Medulla oblongata (tissue), 1 donor: ENCODE data around the gene EDC3.
A peak's percentile ranks its signal among the peaks of the same experiment; 100 is the strongest.
"Not testable (repeated sequence)": the region's sequence is repeated elsewhere in the genome, so short reads cannot be mapped to it uniquely, and the experiment has no call there.

Source experiments
- DNase-seq: peaks from one replicate; pipeline ENCODE4 v3.0.0-alpha.2; 2015; ENCODE audit errors: extremely low spot score

The EDC3 gene

GRCh38 chr15:74695597-74696397 lies at the start of gene EDC3:
EDC3 (minus strand) TSS chr15:74696024; CDS start chr15:74675124, 20,900 bp downstream.
- DNase-seq, result peak; percentile 92

GRCh38 chr15:74742422-74742821 lies 46.6 kb upstream of the EDC3 start:
- DNase-seq, result no peak

GRCh38 chr15:74738239-74738638 lies 42.4 kb upstream of the EDC3 start:
- DNase-seq, result not testable (repeated sequence)

GRCh38 chr15:74735305-74735704 lies 39.5 kb upstream of the EDC3 start:
- DNase-seq, result no peak

GRCh38 chr15:74733269-74733668 lies 37.4 kb upstream of the EDC3 start:
- no peak for DNase-seq

- DNase-seq, result no peak
Measured at GRCh38 chr15:74732846-74733245, 37.0 kb upstream of the EDC3 start.

GRCh38 chr15:74730619-74731316 lies 34.9 kb upstream of the EDC3 start:
- DNase-seq, result no peak

- not testable (repeated sequence) for DNase-seq
Measured at GRCh38 chr15:74729372-74729771, 33.5 kb upstream of the EDC3 start.

- DNase-seq, result not testable (repeated sequence)
Measured at GRCh38 chr15:74728699-74729098, 32.9 kb upstream of the EDC3 start.

GRCh38 chr15:74727727-74728126 lies 31.9 kb upstream of the EDC3 start:
- no peak for DNase-seq

- DNase-seq, result no peak
Measured at GRCh38 chr15:74726774-74727164, 30.9 kb upstream of the EDC3 start.

GRCh38 chr15:74725845-74726773 lies 30.3 kb upstream of the EDC3 start:
- DNase-seq, result no peak

- DNase-seq, result no peak
Measured at GRCh38 chr15:74725225-74725774, 29.5 kb upstream of the EDC3 start, which contains the start of gene CYP1A1. CYP1A1 (minus strand) TSS chr15:74725528; CDS start chr15:74723097, 2,431 bp downstream.

GRCh38 chr15:74724570-74725224 lies 28.9 kb upstream of the EDC3 start:
- DNase-seq, result no peak

GRCh38 chr15:74723754-74724334 lies 28.0 kb upstream of the EDC3 start:
- peak; percentile 74 for DNase-seq

GRCh38 chr15:74723187-74723586 lies 27.4 kb upstream of the EDC3 start:
- no peak for DNase-seq

GRCh38 chr15:74722591-74722990 lies 26.8 kb upstream of the EDC3 start:
- DNase-seq, result no peak

- DNase-seq, result no peak
Measured at GRCh38 chr15:74716651-74717050, 20.8 kb upstream of the EDC3 start.

GRCh38 chr15:74712311-74712710 lies 16.5 kb upstream of the EDC3 start:
- DNase-seq, result no peak

- no peak for DNase-seq
Measured at GRCh38 chr15:74710319-74711094, 14.7 kb upstream of the EDC3 start.
